GM21367 (cell line): Measurements from ENCODE around the gene OCA2.
"Not testable (repeated sequence)": the region's sequence is repeated elsewhere in the genome, so short reads cannot be mapped to it uniquely, and the experiment has no call there.

Source experiments
- ATAC-seq: cut with Tn5 transposase; IDR thresholded peaks from one replicate; pipeline ENCODE4 v1.9.1; 2021; ENCODE audit not compliant: unreplicated experiment

Gene OCA2

GRCh38 chr15:27853624-27854455 lies 245.3 kb downstream of the OCA2 start:
- ATAC-seq = no peak

- no peak for ATAC-seq
These were observed 247.3 kb downstream of the OCA2 start for GRCh38 chr15:27851858-27852210.

GRCh38 chr15:27850981-27851857 lies 247.9 kb downstream of the OCA2 start:
- no peak for ATAC-seq

GRCh38 chr15:27850050-27850449 lies 249.1 kb downstream of the OCA2 start:
- no peak for ATAC-seq

GRCh38 chr15:27848936-27849335 lies 250.2 kb downstream of the OCA2 start:
- not testable (repeated sequence) for ATAC-seq

- ATAC-seq = no peak
These were observed 251.1 kb downstream of the OCA2 start for GRCh38 chr15:27847775-27848710.

GRCh38 chr15:27846722-27847395 lies 252.3 kb downstream of the OCA2 start:
- no peak for ATAC-seq

- no peak for ATAC-seq
These were observed 253.4 kb downstream of the OCA2 start for GRCh38 chr15:27845535-27846369.

GRCh38 chr15:27844018-27844666 lies 255.0 kb downstream of the OCA2 start:
- no peak for ATAC-seq

GRCh38 chr15:27843146-27843545 lies 256.0 kb downstream of the OCA2 start:
- ATAC-seq = no peak

- no peak for ATAC-seq
These were observed 256.6 kb downstream of the OCA2 start for GRCh38 chr15:27842526-27842925.

- ATAC-seq = no peak
These were observed 263.7 kb downstream of the OCA2 start for GRCh38 chr15:27835233-27835939.

- ATAC-seq = no peak
These were observed 264.4 kb downstream of the OCA2 start for GRCh38 chr15:27834684-27835083.

GRCh38 chr15:27833974-27834373 lies 265.1 kb downstream of the OCA2 start:
- ATAC-seq = no peak

GRCh38 chr15:27833178-27833577 lies 265.9 kb downstream of the OCA2 start:
- ATAC-seq = no peak

- ATAC-seq = no peak
These were observed 266.9 kb downstream of the OCA2 start for GRCh38 chr15:27832237-27832596.

GRCh38 chr15:27831384-27832236 lies 267.5 kb downstream of the OCA2 start:
- ATAC-seq = no peak

- no peak for ATAC-seq
These were observed 270.4 kb downstream of the OCA2 start for GRCh38 chr15:27828746-27829145.
